Measurements from ENCODE around the gene CUX1.

CUX1 gene

GRCh38 chr7:102190776-102191350 lies 373.4 kb downstream of the CUX1 start (continued):
- TF ChIP-seq CREB5 (CRISPR knock-in tag; IDR thresholded peaks at IDR 0.05; ENCODE audit: low read depth) (no peak), TOX (CRISPR knock-in tag; IDR thresholded peaks at IDR 0.05; ENCODE audit: borderline replicate concordance) (no peak), ZFP30 (CRISPR knock-in tag; IDR thresholded peaks at IDR 0.05) (no peak), SNAI2 (CRISPR knock-in tag; IDR thresholded peaks at IDR 0.05) (no peak), GLIS3 (CRISPR knock-in tag; IDR thresholded peaks at IDR 0.05) (no peak)

GRCh38 chr7:102191556-102192379 lies 374.3 kb downstream of the CUX1 start:
- ATAC-seq = no peak
- TF ChIP-seq ZC3H10 (CRISPR knock-in tag; IDR thresholded peaks at IDR 0.05) (no peak), SNAI2 (CRISPR knock-in tag; IDR thresholded peaks at IDR 0.05) (no peak), ZNF70 (CRISPR knock-in tag; IDR thresholded peaks at IDR 0.05) (no peak), PATZ1 (CRISPR knock-in tag; IDR thresholded peaks at IDR 0.05; ENCODE audit: borderline replicate concordance) (no peak), BACH2 (CRISPR knock-in tag; IDR thresholded peaks at IDR 0.05; ENCODE audit: borderline replicate concordance) (no peak), CREB5 (CRISPR knock-in tag; IDR thresholded peaks at IDR 0.05; ENCODE audit: low read depth) (no peak)

- no peak for TF ChIP-seq TOX (CRISPR knock-in tag; IDR thresholded peaks at IDR 0.05; ENCODE audit: borderline replicate concordance)
- TF ChIP-seq RARB (CRISPR knock-in tag; IDR thresholded peaks at IDR 0.05) = no peak
- no peak for TF ChIP-seq ZC3H10 (CRISPR knock-in tag; IDR thresholded peaks at IDR 0.05)
- TF ChIP-seq PPARA (CRISPR knock-in tag; IDR thresholded peaks at IDR 0.05; ENCODE audit: borderline replicate concordance) = no peak
- no peak for TF ChIP-seq GLIS3 (CRISPR knock-in tag; IDR thresholded peaks at IDR 0.05)
- no peak for TF ChIP-seq ISL1 (CRISPR knock-in tag; IDR thresholded peaks at IDR 0.05)
- no peak for TF ChIP-seq BACH2 (CRISPR knock-in tag; IDR thresholded peaks at IDR 0.05; ENCODE audit: borderline replicate concordance)
- no peak for TF ChIP-seq ZFP30 (CRISPR knock-in tag; IDR thresholded peaks at IDR 0.05)
- no peak for TF ChIP-seq PATZ1 (CRISPR knock-in tag; IDR thresholded peaks at IDR 0.05; ENCODE audit: borderline replicate concordance)
- no peak for TF ChIP-seq ZNF8 (CRISPR knock-in tag; IDR thresholded peaks at IDR 0.05)
- no peak for TF ChIP-seq ZNF565 (CRISPR knock-in tag; conservative IDR thresholded peaks at IDR 0.05; ENCODE audit: low read depth)
- TF ChIP-seq ARNTL (CRISPR knock-in tag; IDR thresholded peaks at IDR 0.05; ENCODE audit: borderline replicate concordance, low read depth) = no peak
- TF ChIP-seq CSDC2 (CRISPR knock-in tag; IDR thresholded peaks at IDR 0.05) = no peak
- no peak for ATAC-seq
Observed at GRCh38 chr7:102192790-102193189, 375.4 kb downstream of the CUX1 start.

GRCh38 chr7:102193806-102194205 lies 376.4 kb downstream of the CUX1 start:
- peak; percentile 69 for ATAC-seq
- no peak for TF ChIP-seq POU6F1 (CRISPR knock-in tag; IDR thresholded peaks at IDR 0.05; ENCODE audit: borderline replicate concordance, low read depth)
- no peak for TF ChIP-seq CREB5 (CRISPR knock-in tag; IDR thresholded peaks at IDR 0.05; ENCODE audit: low read depth)
- no peak for TF ChIP-seq ZNF70 (CRISPR knock-in tag; IDR thresholded peaks at IDR 0.05)
- TF ChIP-seq PATZ1 (CRISPR knock-in tag; IDR thresholded peaks at IDR 0.05; ENCODE audit: borderline replicate concordance) = no peak
- TF ChIP-seq ZNF8 (CRISPR knock-in tag; IDR thresholded peaks at IDR 0.05) = no peak
- no peak for TF ChIP-seq GLIS3 (CRISPR knock-in tag; IDR thresholded peaks at IDR 0.05)
- TF ChIP-seq OSR1 (CRISPR knock-in tag; IDR thresholded peaks at IDR 0.05) = no peak
- TF ChIP-seq ESRRG (CRISPR knock-in tag; IDR thresholded peaks at IDR 0.05) = no peak
- no peak for TF ChIP-seq CSDC2 (CRISPR knock-in tag; IDR thresholded peaks at IDR 0.05)
- TF ChIP-seq TCF4 (CRISPR knock-in tag; IDR thresholded peaks at IDR 0.05; ENCODE audit: borderline replicate concordance) = no peak

Measured in SK-N-SH treated with all-trans-retinoic acid at 6 μM for 48 hours (cell line).